D721Med (cell line): ENCODE measurements around the gene KIAA0319L.
"Not testable (repeated sequence)": the region's sequence is repeated elsewhere in the genome, so short reads cannot be mapped to it uniquely, and the experiment has no call there.

Experiments
- DNase-seq: peaks from one replicate; pipeline ENCODE4 v3.0.0; 2011; ENCODE audit warnings: low spot score; ENCODE audit not compliant: insufficient read length
- FAIRE-seq: peaks from 2 replicates; lab custom pipeline; 2011; peaks lifted over from hg19 to GRCh38; lab: Jason Lieb, UNC
- TF ChIP-seq, protein P1 (sequence below): IDR thresholded peaks from 2 replicates; pipeline ENCODE4 v1.5.1; 2012; ENCODE audit warnings: mild to moderate bottlenecking, control low read depth; ENCODE audit not compliant: insufficient read depth; ENCODE audit errors: missing control alignments

The KIAA0319L gene

DNA sequence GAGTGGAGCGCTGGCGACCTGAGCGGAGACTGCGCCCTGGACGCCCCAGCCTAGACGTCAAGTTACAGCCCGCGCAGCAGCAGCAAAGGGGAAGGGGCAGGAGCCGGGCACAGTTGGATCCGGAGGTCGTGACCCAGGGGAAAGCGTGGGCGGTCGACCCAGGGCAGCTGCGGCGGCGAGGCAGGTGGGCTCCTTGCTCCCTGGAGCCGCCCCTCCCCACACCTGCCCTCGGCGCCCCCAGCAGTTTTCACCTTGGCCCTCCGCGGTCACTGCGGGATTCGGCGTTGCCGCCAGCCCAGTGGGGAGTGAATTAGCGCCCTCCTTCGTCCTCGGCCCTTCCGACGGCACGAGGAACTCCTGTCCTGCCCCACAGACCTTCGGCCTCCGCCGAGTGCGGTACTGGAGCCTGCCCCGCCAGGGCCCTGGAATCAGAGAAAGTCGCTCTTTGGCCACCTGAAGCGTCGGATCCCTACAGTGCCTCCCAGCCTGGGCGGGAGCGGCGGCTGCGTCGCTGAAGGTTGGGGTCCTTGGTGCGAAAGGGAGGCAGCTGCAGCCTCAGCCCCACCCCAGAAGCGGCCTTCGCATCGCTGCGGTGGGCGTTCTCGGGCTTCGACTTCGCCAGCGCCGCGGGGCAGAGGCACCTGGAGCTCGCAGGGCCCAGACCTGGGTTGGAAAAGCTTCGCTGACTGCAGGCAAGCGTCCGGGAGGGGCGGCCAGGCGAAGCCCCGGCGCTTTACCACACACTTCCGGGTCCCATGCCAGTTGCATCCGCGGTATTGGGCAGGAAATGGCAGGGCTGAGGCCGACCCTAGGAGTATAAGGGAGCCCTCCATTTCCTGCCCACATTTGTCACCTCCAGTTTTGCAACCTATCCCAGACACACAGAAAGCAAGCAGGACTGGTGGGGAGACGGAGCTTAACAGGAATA is 20.1 kb upstream of the KIAA0319L start:
- TF ChIP-seq, protein P1, sequence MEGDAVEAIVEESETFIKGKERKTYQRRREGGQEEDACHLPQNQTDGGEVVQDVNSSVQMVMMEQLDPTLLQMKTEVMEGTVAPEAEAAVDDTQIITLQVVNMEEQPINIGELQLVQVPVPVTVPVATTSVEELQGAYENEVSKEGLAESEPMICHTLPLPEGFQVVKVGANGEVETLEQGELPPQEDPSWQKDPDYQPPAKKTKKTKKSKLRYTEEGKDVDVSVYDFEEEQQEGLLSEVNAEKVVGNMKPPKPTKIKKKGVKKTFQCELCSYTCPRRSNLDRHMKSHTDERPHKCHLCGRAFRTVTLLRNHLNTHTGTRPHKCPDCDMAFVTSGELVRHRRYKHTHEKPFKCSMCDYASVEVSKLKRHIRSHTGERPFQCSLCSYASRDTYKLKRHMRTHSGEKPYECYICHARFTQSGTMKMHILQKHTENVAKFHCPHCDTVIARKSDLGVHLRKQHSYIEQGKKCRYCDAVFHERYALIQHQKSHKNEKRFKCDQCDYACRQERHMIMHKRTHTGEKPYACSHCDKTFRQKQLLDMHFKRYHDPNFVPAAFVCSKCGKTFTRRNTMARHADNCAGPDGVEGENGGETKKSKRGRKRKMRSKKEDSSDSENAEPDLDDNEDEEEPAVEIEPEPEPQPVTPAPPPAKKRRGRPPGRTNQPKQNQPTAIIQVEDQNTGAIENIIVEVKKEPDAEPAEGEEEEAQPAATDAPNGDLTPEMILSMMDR, result no peak
- DNase-seq (no peak), FAIRE-seq (no peak)

DNA sequence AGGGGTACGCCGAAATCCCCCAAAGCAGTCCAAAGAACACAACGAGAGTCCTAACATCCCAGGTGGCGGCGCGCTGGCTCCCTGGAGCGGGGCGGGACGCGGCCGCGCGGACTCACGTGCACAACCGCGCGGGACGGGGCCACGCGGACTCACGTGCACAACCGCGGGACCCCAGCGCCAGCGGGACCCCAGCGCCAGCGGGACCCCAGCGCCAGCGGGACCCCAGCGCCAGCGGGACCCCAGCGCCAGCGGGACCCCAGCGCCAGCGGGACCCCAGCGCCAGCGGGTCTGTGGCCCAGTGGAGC is 19.5 kb upstream of the KIAA0319L start:
- not testable (repeated sequence) for DNase-seq, FAIRE-seq

DNA sequence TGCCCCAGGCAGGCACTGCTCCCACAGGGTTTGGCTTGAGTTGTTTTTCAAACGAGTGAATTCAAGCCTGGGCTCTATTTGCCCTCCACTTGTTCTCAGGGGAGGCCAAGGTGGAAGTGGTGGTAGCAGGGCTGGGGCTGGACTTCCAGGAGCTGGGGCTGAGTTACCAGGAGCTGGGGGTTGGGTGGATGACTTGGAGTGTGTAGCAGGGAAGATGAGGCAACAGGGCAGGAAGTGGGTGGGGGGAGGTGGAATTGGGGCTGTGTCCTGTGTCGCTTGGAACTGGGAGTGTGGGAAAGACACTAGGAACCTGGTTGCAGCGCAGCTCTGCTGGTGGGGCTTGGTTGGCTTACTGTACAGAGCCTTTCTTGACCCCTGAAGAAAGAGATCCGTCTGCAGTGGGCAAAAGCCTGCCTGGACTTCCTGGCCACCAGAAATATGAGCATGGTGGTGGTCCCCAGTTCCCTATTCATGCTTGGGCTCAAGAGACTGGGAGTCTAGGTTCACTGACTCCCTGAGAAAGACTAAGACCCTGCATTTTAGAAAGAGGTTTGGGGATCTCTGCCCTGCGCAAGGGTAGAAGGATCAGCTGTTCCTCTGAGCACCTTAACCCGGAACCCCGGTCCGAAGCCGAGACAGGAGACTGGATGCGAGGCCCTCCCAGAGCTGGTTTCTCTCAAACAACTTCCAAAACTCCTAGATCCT is 19.0 kb upstream of the KIAA0319L start:
- TF ChIP-seq, protein P1, result no peak
- no peak for DNase-seq
- no peak for FAIRE-seq

DNA sequence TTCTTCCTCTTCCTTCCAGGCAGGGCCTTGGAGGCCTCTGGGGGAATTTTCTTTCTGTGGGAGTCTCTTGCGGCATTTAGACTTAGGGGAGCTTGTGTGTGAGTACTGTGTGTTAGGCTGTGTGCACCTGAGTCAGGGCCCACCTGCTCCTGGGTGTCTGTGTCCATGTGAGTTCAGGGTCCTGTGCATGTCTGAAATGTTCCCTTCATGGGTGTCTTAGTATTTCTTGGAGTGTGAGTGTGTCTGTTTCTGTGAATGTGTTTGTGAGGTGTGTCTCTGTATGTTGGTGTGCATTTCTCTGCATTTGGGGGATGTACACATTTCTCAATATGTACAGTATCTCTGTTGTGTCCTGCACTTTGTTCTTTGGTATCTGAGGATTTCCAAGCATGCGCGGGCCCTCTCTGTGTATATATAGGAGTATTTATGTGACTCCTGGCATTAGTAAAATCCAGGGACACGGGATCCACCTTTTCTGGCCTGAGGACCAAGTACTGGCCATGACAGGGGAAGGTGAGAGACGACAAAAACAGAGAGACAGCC is 18.3 kb upstream of the KIAA0319L start:
- TF ChIP-seq, protein P1, result no peak
- DNase-seq (no peak), FAIRE-seq (no peak)

DNA sequence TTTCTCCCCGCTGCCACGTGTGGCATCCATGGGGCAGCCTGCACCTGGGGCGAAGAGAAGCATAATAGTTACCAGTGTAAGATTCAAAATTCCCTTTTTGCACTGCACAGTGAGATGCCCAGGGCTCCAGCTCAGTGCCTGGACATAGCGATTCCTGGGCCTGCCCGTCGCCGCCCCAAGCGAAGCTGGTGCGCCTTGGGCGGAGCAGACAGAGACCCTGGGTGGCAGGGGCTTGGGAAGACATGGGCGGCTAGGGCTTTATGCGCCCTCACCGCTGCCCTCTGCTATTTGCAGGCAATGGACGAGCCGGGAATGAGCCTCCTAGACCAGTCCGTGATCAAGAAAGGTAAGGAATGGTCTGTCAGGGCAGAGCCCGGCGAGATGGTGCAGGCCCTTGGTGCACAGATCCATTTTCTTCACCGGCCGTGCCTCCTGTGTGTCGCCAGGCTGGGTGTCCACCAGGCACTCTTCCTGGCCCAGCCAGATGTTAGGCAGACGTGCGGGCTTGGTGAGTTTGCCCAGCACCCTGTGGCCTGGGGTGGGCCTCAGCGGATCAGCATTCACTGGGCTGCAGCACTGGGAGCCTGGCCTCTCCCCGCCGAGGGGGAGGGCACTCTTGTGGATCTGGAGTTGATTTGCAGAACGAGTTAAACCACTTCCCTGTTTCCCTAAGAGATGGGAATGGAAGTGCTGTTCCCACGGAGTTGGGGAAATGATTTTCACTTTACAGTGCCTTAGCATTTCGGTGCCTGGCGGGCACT is 17.6 kb upstream of the KIAA0319L start:
- TF ChIP-seq, protein P1, result no peak
- DNase-seq (no peak), FAIRE-seq (no peak)

DNA sequence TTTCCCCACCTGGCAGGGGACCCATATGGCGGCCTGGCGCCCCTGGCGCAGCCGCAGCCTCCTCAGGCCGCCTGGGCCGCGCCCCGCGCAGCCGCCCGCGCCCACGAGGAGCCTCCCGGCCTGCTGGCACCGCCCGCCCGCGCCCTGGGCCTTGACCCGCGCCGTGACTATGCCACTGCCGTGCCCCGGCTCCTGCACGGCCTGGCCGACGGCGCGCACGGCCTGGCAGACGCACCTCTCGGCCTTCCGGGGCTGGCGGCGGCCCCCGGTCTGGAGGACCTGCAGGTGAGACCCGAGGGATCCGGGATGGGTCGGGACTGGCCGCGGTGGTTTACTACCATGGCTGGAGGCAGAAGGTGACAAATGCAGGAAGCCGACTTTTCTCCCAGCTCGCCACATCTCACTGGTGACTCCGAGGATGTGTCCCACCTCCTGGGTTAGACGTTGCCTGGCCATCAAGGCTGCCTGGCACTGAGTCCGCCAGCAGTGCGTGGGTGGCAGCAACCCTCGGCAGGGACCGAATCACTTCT is 17.0 kb upstream of the KIAA0319L start:
- FAIRE-seq (no peak), DNase-seq (no peak)
- TF ChIP-seq, protein P1, result no peak
